Neutrophil (primary cell): Measurements from ENCODE around the gene PCDHGB2.
"Not testable (repeated sequence)": the region's sequence is repeated elsewhere in the genome, so short reads cannot be mapped to it uniquely, and the experiment has no call there.

Source experiments
- H3K27ac ChIP-seq: fragments of 200-600 bp; sonication (generic); 2 replicates; pipeline ENCODE4 v1.5.1; 2016; ENCODE audit warnings: mild to moderate bottlenecking, moderate library complexity
- H3K27me3 ChIP-seq: fragments of 200-600 bp; sonication (generic); 2 replicates; pipeline ENCODE4 v1.6.0; 2016; ENCODE audit warnings: mild to moderate bottlenecking
- H3K36me3 ChIP-seq: fragments of 200-600 bp; sonication (generic); 2 replicates; pipeline ENCODE4 v1.5.1; 2017
- H3K4me1 ChIP-seq, 2 experiments: fragments of 200-600 bp in 1 of 2; sonication (generic) in 1 of 2; 1 replicate in 1 of 2; 2 replicates in 1 of 2; pipeline versions ENCODE4 v1.5.1 to v1.6.1; 2013 to 2016; ENCODE audit warnings: low read depth in 1 of 2, low read length in 1 of 2, mild to moderate bottlenecking in 1 of 2, moderate library complexity in 1 of 2; ENCODE audit not compliant: control insufficient read depth in 1 of 2, insufficient read depth in 1 of 2
- H3K4me3 ChIP-seq, 2 experiments: fragments of 200-600 bp in 1 of 2; sonication (generic) in 1 of 2; 1 replicate in 1 of 2; 2 replicates in 1 of 2; pipeline ENCODE4 v1.5.1; 2013 to 2016; ENCODE audit warnings: low read depth in 1 of 2, low read length in 1 of 2, mild to moderate bottlenecking in 1 of 2, moderate library complexity in 1 of 2
- H3K9me3 ChIP-seq: fragments of 200-600 bp; sonication (generic); 2 replicates; pipeline ENCODE4 v1.5.1; 2016
- TF ChIP-seq, protein P1 (sequence below): fragments of 200-600 bp; sonication (generic); IDR thresholded peaks from 2 replicates; pipeline ENCODE4 v1.5.1; 2016; ENCODE audit warnings: antibody characterized with exemption

The PCDHGB2 gene

DNA sequence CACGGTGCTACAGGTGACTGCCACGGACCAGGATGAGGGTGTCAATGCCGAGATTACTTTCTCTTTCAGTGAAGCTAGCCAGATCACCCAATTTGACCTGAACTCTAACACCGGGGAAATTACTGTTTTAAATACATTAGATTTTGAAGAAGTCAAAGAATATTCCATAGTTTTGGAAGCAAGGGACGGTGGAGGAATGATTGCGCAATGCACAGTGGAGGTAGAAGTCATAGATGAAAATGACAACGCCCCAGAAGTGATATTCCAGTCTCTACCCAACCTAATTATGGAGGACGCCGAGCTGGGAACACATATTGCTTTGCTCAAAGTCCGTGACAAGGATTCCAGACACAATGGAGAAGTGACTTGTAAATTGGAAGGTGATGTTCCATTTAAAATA lies 28.9 kb downstream of the PCDHGB2 start:
- H3K36me3 ChIP-seq: no peaks in the 10 kb centered on the region
- no peak overlapping the region for H3K4me3 ChIP-seq
- peaks cover 98% of the 10 kb centered on the region for H3K27me3 ChIP-seq
- no peaks in the 10 kb centered on the region for H3K4me1 ChIP-seq
- H3K9me3 ChIP-seq: peaks cover 21% of the 10 kb centered on the region
- no peak overlapping the region for H3K27ac ChIP-seq
- TF ChIP-seq, protein P1, sequence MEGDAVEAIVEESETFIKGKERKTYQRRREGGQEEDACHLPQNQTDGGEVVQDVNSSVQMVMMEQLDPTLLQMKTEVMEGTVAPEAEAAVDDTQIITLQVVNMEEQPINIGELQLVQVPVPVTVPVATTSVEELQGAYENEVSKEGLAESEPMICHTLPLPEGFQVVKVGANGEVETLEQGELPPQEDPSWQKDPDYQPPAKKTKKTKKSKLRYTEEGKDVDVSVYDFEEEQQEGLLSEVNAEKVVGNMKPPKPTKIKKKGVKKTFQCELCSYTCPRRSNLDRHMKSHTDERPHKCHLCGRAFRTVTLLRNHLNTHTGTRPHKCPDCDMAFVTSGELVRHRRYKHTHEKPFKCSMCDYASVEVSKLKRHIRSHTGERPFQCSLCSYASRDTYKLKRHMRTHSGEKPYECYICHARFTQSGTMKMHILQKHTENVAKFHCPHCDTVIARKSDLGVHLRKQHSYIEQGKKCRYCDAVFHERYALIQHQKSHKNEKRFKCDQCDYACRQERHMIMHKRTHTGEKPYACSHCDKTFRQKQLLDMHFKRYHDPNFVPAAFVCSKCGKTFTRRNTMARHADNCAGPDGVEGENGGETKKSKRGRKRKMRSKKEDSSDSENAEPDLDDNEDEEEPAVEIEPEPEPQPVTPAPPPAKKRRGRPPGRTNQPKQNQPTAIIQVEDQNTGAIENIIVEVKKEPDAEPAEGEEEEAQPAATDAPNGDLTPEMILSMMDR: no peak

DNA sequence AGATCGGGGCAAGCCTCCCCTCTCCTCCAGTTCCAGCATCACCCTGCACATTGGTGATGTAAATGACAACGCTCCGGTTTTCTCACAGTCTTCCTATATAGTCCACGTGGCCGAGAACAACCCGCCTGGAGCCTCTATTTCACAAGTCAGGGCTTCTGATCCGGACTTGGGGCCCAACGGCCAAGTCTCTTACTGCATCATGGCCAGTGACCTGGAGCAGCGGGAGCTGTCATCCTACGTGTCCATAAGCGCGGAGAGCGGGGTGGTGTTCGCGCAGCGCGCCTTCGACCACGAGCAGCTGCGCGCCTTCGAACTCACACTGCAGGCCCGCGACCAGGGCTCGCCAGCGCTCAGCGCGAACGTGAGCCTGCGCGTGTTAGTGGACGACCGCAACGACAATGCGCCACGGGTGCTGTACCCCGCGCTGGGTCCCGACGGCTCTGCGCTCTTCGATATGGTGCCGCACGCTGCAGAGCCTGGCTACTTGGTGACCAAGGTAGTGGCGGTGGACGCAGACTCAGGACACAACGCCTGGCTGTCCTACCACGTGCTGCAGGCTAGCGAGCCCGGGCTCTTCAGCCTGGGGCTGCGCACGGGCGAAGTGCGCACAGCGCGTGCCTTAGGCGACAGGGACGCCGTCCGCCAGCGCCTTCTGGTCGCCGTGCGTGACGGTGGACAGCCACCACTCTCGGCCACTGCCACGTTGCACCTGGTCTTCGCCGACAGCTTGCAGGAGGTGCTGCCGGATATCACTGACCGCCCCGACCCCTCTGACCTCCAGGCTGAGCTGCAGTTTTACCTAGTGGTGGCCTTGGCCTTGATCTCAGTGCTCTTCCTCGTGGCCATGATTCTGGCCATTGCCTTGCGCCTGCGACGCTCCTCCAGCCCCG lies 29.6 kb downstream of the PCDHGB2 start:
- Histone ChIP-seq H3K4me3 (no peak overlapping the region), H3K27me3 (peaks cover 98% of the 10 kb centered on the region), H3K4me1 (no peaks in the 10 kb centered on the region), H3K9me3 (peaks cover 26% of the 10 kb centered on the region), H3K36me3 (no peaks in the 10 kb centered on the region), H3K27ac (no peak overlapping the region)
- TF ChIP-seq, protein P1: no peak

DNA sequence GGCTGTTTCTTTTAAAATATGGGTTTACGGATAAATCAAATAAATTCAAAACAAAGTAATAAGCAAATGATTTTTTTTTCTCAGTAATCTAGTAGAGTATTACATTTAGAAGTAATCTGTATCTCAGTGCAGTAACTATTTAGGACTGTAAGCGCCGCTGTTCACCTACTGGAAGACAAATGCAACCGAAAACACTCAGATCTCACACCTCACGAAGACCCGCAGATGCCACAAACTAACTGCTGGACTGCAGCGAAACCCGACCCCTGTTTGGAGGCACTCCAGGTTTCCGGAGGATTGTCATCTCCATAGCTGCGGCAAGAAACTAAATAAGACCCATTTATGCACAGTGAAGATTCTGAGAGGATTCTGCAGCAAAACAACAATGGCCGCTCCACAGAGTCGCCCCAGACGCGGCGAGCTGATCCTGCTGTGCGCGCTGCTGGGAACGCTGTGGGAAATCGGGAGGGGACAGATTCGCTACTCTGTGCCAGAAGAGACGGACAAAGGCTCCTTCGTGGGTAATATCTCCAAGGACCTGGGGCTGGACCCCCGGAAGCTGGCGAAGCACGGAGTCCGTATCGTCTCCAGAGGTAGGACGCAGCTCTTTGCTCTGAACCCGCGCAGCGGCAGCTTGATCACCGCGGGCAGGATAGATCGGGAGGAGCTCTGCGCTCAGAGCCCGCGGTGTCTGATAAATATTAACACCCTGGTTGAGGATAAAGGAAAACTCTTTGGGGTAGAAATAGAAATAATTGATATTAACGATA lies 32.8 kb downstream of the PCDHGB2 start, which contains the start of gene PCDHGA8:
Gene PCDHGA8, plus strand, starts transcription at position 205 of the 770 bp plus-strand sequence. Its CDS starts 181 bp downstream, at position 386.
- peaks cover 98% of the 10 kb centered on the region for H3K27me3 ChIP-seq
- no peaks in the 10 kb centered on the region for H3K36me3 ChIP-seq
- H3K4me3 ChIP-seq: no peak within 1 kb of the TSS
- H3K4me1 ChIP-seq: no peaks in the 10 kb centered on the region
- no peak within 1 kb of the TSS for H3K27ac ChIP-seq
- TF ChIP-seq, protein P1: no peak
- peaks cover 26% of the 10 kb centered on the region for H3K9me3 ChIP-seq

DNA sequence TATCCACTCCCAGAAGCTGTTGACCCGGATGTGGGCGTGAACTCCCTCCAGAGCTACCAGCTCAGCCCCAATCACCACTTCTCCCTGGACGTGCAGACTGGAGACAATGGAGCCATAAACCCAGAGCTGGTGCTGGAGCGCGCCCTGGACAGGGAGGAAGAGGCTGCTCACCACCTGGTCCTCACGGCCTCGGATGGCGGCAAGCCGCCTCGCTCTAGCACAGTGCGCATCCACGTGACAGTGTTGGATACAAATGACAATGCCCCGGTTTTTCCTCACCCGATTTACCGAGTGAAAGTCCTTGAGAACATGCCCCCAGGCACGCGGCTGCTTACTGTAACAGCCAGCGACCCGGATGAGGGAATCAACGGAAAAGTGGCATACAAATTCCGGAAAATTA lies 33.5 kb downstream of the PCDHGB2 start:
- peaks cover 26% of the 10 kb centered on the region for H3K9me3 ChIP-seq
- no peak overlapping the region for H3K4me3 ChIP-seq
- H3K4me1 ChIP-seq: no peaks in the 10 kb centered on the region
- peaks cover 98% of the 10 kb centered on the region for H3K27me3 ChIP-seq
- no peak overlapping the region for H3K27ac ChIP-seq
- TF ChIP-seq, protein P1: no peak
- no peaks in the 10 kb centered on the region for H3K36me3 ChIP-seq

DNA sequence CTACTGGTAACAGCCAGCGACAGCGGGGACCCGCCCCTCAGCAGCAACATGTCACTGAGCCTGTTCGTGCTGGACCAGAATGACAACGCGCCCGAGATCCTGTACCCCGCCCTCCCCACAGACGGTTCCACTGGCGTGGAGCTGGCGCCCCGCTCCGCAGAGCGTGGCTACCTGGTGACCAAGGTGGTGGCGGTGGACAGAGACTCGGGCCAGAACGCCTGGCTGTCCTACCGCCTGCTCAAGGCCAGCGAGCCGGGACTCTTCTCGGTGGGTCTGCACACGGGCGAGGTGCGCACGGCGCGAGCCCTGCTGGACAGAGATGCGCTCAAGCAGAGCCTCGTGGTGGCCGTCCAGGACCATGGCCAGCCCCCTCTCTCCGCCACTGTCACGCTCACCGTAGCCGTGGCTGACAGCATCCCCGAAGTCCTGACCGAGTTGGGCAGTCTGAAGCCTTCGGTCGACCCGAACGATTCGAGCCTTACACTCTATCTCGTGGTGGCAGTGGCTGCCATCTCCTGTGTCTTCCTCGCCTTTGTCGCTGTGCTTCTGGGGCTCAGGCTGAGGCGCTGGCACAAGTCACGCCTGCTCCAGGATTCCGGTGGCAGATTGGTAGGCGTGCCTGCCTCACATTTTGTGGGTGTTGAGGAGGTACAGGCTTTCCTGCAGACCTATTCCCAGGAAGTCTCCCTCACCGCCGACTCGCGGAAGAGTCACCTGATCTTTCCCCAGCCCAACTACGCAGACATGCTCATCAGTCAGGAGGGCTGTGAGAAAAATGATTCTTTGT lies 34.8 kb downstream of the PCDHGB2 start:
- Histone ChIP-seq H3K27me3 (peaks cover 98% of the 10 kb centered on the region), H3K9me3 (peaks cover 26% of the 10 kb centered on the region)
- H3K4me3 ChIP-seq, H3K4me1 ChIP-seq, H3K27ac ChIP-seq, H3K36me3 ChIP-seq: not testable (repeated sequence)

DNA sequence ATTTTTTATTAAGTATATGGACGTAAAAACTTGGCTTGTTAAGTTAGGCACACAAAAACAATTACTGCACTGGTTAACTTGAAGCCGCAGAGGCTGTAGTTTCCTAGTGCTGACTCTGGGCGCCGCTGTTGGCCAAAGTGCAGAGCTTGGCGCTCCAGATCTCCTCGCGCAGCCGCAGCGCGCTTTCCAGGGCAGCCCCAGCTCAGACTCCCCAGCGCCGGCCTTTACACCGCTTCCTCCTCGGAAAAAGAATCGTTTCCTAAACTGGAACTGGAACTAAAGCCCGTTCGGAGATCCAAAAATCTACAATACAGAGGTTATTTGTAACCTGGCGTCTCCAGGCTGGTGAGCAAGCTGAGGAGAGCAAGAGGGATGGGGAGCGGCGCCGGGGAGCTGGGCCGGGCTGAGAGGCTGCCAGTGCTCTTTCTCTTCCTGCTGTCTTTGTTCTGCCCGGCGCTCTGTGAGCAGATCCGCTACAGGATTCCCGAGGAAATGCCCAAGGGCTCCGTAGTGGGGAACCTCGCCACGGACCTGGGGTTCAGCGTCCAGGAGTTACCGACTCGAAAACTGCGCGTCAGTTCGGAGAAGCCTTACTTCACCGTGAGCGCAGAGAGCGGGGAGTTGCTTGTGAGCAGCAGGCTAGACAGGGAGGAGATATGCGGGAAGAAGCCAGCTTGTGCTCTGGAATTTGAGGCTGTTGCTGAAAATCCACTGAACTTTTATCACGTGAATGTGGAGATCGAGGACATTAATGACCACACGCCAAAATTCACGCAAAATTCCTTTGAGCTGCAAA lies 38.2 kb downstream of the PCDHGB2 start, which contains the start of gene PCDHGB5:
Gene PCDHGB5, plus strand, starts transcription at position 192 of the 796 bp plus-strand sequence. Its CDS starts 181 bp downstream, at position 373.
- not testable (repeated sequence) for H3K4me3 ChIP-seq, H3K27ac ChIP-seq, H3K36me3 ChIP-seq, H3K4me1 ChIP-seq
- Histone ChIP-seq H3K27me3 (peaks cover 98% of the 10 kb centered on the region), H3K9me3 (peaks cover 24% of the 10 kb centered on the region)
